Activated CD8-positive, alpha-beta memory T cell treated with anti-CD3 and anti-CD28 coated beads, Interleukin-2, amount 10 ng/mL, durations not matched to agents 7 days and 5 days (primary cell): ENCODE measurements around the gene RECQL5. TPM values are rescaled to one million over a fixed set of nuclear protein-coding genes. Genes with fewer than 3 reads are reported as not detected.

ENCODE experiments used
- ATAC-seq: fragments of 150-1000 bp; cut with Tn5 transposase; one replicate; pipeline ENCODE4 v1.10.0; 2021; ENCODE audit warnings: moderate library complexity
- CTCF ChIA-PET: fragments of 350-600 bp; sonication (Branson Sonifier 250); formaldehyde crosslinking; loops from one replicate; lab custom pipeline; 2021; ENCODE audit warnings: antibody characterized with exemption; lab: Charles Lee
- DNase-seq: peaks from one replicate; pipeline ENCODE4 v3.0.0-alpha.2; 2020
- H3K27ac Mint-ChIP-seq: one replicate; pipeline ENCODE4 v1.8.0; 2021; ENCODE audit warnings: mild to moderate bottlenecking, mixed read lengths
- H3K27me3 Mint-ChIP-seq: one replicate; pipeline ENCODE4 v1.8.0; 2021; ENCODE audit warnings: mixed read lengths
- H3K36me3 Mint-ChIP-seq: one replicate; pipeline ENCODE4 v1.8.0; 2021; ENCODE audit warnings: mild to moderate bottlenecking, mixed read lengths
- H3K4me1 Mint-ChIP-seq: one replicate; pipeline ENCODE4 v1.8.0; 2021; ENCODE audit warnings: mixed read lengths
- H3K4me3 Mint-ChIP-seq: one replicate; pipeline ENCODE4 v1.8.0; 2021; ENCODE audit warnings: mild to moderate bottlenecking, moderate library complexity, mixed read lengths
- H3K9me3 Mint-ChIP-seq: one replicate; pipeline ENCODE4 v1.8.0; 2022; ENCODE audit warnings: low read depth, mixed read lengths
- total RNA-seq, 2 experiments: library from RNA; stranded (reverse); gene quantifications; one replicate each; pipeline ENCODE4 v1.2.3, GENCODE V29; 2021

The RECQL5 gene
- total RNA-seq, 2 experiments from 2014 or later, result 35.5 to 46.2 TPM

DNA sequence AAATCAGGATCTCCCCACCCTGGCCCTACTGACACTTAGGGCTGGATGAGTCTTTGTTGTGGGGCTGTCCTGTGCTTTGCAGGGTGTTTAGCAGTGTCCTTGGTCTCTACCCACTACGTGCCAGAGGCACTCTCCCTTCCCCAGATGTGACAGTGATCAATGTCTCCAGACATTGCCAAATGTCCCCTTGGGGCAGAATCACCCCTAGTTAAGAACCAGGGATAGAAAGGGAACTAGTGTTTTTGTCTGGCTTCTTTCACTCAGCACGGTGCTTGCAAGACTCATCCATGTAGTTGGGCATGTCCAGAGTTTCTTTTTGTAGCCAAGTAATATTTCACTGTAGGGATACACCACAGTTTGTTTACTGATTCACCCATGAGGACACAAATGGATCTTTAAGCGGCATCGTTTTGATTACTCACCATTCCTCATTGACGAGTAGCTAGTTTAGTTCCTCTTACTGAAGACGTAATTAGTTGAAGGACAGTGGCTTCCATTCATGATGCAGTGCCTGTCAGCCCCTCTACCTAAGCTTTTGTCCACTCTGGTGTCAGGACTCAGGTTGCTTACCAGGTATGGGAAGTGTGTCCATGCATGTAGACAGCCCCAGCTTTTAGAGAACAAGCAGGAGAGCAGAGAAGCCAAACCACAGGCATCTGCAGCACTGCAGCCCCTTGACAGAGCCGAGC lies 28.3 kb upstream of the RECQL5 start:
- Mint-ChIP-seq H3K36me3 (peaks cover 3% of the 10 kb centered on the region), H3K27me3 (no peaks in the 10 kb centered on the region), H3K9me3 (no peaks in the 10 kb centered on the region), H3K4me1 (peaks cover 14% of the 10 kb centered on the region), H3K27ac (no peak overlapping the region), H3K4me3 (no peak overlapping the region)
- DNase-seq, result no peak
- CTCF ChIA-PET, result interaction anchor here (26.3 kb wide), 1 partner anchor 53 kb away, joined by 428 read pairs; no protein-coding TSS in a partner anchor
- no peak for ATAC-seq

DNA sequence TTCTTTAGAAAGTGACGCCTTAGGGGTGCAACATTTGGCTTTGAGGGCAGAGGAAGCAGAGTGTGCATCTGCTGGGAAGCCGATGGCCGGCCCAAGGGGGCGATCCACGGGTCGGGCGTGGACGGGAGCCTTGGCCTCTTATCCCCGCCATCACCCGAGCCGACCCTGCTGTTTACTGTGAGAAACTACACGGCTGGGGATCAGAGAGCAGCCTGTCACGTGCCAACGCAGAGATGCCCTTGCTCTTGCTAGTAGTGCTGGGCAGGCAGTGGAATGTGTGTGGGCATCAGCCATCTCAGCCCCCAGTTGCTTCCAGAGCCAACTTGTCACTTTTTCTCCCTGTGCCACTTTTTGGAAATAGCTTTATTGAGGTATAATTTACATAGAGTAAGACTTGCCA lies 27.6 kb upstream of the RECQL5 start:
- Mint-ChIP-seq H3K4me3 (no peak overlapping the region), H3K27ac (no peak overlapping the region), H3K36me3 (peaks cover 4% of the 10 kb centered on the region), H3K4me1 (peaks cover 20% of the 10 kb centered on the region), H3K9me3 (no peaks in the 10 kb centered on the region), H3K27me3 (no peaks in the 10 kb centered on the region)
- no peak for DNase-seq
- no peak for ATAC-seq
- CTCF ChIA-PET, result interaction anchor here (1.4 to 26.3 kb wide), 3 partner anchors 9 to 62 kb away, joined by 4 to 428 read pairs (median 11); partner anchors contain the start of gene SMIM5

DNA sequence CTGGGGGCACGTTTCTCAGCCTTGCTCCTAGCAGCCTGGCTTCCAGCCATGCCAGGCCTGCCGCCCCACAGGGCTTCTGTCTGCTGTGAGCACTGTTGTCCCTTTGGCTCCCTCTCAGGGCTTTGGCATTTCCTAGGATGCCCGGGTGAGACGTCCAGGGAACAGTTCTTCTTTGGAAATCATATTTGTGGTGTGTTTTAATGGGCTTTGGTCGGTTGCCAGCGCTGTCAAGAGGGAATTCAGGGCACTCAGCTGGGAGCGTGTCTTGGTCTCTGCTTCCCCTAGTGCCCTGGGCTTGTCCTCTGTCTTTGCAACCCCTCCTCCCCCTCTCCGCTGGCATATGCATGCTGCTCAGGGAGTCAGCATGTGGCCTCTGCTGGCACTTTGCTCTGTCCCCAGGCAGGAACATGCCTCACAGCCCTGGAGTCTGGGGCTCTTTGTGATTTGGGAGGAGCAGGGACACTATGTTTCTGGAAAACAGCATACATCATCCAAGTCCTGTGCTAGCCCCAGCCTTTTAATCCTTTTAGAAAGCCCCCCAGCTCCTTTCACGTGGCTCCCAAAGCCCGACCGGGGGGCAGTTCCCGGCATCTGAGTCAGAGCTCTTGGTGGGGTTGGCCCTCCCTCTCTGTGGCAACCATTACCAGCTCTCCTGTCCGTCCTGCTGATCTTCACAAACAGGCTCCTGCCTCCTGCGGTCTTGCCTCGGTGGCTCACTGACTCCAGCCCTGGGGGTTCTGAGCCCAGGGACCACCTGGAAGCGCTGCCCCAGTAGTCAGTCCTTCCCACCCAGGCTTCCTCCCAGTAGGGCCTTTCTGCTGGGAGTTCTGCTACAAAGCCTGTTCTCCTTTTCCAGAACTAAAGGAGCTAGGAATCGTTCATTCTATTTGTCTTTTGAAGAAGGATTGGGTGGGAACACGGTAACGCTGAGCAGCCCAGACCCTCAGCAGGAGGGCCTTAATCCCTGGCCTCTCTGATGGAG lies 26.8 kb upstream of the RECQL5 start:
- Mint-ChIP-seq H3K36me3 (peaks cover 2% of the 10 kb centered on the region), H3K27ac (no peak overlapping the region), H3K4me3 (no peak overlapping the region), H3K4me1 (peaks cover 27% of the 10 kb centered on the region), H3K27me3 (no peaks in the 10 kb centered on the region), H3K9me3 (no peaks in the 10 kb centered on the region)
- CTCF ChIA-PET, result interaction anchor here (1.4 to 26.3 kb wide), 4 partner anchors 8 to 61 kb away, joined by 4 to 428 read pairs (median 9); partner anchors contain the start of gene SMIM5
- ATAC-seq (no peak), DNase-seq (no peak)

DNA sequence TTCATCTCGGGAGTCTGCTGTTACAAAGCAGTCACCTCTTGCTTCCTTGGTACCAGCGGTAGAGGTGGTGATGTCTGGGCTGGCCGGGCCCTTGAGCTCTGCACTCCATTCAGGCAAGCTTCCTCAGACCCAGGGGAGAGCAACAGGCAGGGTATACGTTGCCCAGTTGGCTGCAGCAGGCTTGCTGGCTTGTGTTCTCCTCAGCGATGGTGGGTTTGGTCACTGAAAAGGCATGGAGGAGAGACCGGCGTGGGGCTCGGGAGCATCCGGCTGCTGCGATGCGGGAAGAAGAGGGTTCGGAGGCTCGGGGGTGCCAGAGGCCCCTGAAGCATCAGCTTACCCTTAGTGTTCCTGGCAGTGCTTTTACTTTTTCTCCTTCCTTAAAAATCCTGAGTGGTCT lies 26.0 kb upstream of the RECQL5 start:
- H3K27me3 Mint-ChIP-seq, result no peaks in the 10 kb centered on the region
- H3K4me1 Mint-ChIP-seq, result peaks cover 35% of the 10 kb centered on the region
- no peak for DNase-seq
- no peak for ATAC-seq
- H3K9me3 Mint-ChIP-seq, result no peaks in the 10 kb centered on the region
- CTCF ChIA-PET, result interaction anchor here (2.0 to 26.3 kb wide), 3 partner anchors 17 to 60 kb away, joined by 7 to 428 read pairs (median 11); partner anchors contain the start of gene SMIM5
- peaks cover 3% of the 10 kb centered on the region for H3K36me3 Mint-ChIP-seq
- H3K27ac Mint-ChIP-seq, result no peak overlapping the region
- no peak overlapping the region for H3K4me3 Mint-ChIP-seq

DNA sequence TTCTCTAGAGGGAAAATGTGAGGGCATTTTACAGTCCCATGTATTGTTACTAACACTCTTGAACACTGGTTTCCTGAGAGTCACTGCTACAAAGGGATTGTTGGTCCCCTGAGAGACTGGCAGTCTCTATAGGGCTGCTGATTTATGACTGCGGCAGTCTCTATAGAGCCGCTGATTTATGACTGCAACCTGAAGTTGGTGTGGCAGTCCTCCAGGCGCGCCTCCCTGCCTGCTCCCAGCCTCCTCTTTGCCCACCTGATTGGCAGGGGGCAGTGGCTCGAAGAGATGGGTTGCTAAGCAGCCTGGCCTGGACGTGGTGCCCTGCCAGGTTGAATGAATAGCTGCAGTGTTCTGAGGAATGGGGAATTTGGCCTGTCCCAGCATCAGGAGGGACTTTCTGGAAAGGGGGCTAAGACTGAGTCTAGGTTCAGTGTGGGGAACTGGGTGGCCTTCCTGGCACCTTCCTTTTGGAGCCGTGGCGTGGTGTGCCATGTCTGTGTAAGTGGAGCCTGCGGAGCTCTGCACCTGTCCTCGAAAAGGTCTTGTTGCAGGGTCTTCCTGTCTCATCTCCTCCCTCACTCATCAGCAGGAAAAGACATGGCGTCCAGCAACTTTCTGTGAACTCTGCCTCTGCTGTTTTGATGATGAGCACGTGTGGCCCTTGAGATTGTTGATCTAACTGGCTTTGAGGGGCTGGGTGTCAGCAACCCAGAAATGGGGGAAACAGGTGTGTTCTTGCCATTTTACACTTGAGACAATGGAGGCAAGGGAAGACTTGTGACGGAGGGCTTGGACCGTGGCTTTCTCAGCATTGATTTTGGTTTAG lies 25.1 kb upstream of the RECQL5 start:
- H3K4me1 Mint-ChIP-seq, result peaks cover 42% of the 10 kb centered on the region
- ATAC-seq, result no peak
- CTCF ChIA-PET, result interaction anchor here (0.6 to 26.3 kb wide), 5 partner anchors 16 to 59 kb away, joined by 3 to 428 read pairs (median 7); partner anchors contain the start of gene SMIM5

DNA sequence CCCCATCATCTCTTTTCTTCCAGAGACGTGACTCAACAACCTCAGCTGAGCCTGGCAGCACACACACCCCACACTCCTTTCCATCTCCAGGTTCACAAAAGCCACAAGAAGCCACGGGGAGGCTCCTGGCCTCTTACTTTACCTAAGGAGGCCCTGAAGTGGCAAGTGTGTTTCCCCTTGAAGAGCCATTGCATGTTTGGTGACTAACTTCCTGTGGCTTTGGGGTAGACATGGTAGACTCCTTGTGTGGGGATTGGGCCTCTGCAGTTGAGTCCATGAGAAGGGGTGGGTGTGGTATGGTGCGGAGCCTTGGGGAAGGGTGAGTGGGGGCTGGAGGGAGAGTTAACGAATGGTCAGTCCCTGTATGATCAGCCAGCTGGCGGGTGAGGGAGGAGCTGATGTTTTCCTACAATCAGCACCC lies 24.4 kb upstream of the RECQL5 start:
- CTCF ChIA-PET, result interaction anchor here (0.6 to 26.3 kb wide), 3 partner anchors 16 to 58 kb away, joined by 3 to 428 read pairs (median 4); partner anchors contain the start of gene SMIM5
- Mint-ChIP-seq H3K9me3 (no peaks in the 10 kb centered on the region), H3K36me3 (peaks cover 9% of the 10 kb centered on the region), H3K27ac (peak overlapping the region; percentile 69), H3K4me3 (no peak overlapping the region), H3K4me1 (peaks cover 43% of the 10 kb centered on the region), H3K27me3 (no peaks in the 10 kb centered on the region)
- DNase-seq (peak; percentile 57), ATAC-seq (peak; percentile 59)

More for the DNA sequence above, 25.1 kb upstream of the RECQL5 start:
- no peaks in the 10 kb centered on the region for H3K27me3 Mint-ChIP-seq
- H3K9me3 Mint-ChIP-seq, result no peaks in the 10 kb centered on the region
- H3K27ac Mint-ChIP-seq, result peak overlapping the region; percentile 69
- no peak overlapping the region for H3K4me3 Mint-ChIP-seq
- H3K36me3 Mint-ChIP-seq, result peaks cover 9% of the 10 kb centered on the region
- DNase-seq, result no peak

DNA sequence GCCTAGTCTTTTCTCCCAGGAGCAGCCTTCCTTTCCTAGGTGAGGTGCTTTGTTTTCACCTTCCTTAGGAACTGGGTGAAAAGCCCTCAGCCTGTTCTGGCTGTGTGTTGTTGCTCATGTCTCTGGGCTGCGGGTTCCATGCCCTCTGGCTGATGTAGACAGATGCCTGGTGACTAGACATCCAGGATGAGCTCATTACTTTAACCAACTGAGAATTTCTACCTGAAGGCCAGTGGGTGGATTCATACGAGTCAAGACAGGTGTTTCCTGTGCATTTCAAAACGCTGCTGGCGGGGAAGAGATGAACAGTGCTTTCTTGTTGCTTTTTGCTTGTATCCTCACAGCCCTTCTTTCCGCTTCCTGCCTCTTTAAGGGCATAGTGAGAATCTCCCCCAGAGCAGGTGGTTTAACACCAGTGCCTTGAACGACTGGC lies 22.5 kb upstream of the RECQL5 start:
- Mint-ChIP-seq H3K36me3 (peaks cover 12% of the 10 kb centered on the region), H3K27me3 (no peaks in the 10 kb centered on the region), H3K4me1 (peaks cover 50% of the 10 kb centered on the region), H3K9me3 (no peaks in the 10 kb centered on the region), H3K27ac (peak overlapping the region; percentile 38), H3K4me3 (no peak overlapping the region)
- peak; percentile 43 for ATAC-seq
- CTCF ChIA-PET, result interaction anchor here (1.6 to 26.3 kb wide), 4 partner anchors 14 to 59 kb away, joined by 4 to 428 read pairs (median 11); partner anchors contain the start of gene SMIM5
- peak; percentile 49 for DNase-seq

DNA sequence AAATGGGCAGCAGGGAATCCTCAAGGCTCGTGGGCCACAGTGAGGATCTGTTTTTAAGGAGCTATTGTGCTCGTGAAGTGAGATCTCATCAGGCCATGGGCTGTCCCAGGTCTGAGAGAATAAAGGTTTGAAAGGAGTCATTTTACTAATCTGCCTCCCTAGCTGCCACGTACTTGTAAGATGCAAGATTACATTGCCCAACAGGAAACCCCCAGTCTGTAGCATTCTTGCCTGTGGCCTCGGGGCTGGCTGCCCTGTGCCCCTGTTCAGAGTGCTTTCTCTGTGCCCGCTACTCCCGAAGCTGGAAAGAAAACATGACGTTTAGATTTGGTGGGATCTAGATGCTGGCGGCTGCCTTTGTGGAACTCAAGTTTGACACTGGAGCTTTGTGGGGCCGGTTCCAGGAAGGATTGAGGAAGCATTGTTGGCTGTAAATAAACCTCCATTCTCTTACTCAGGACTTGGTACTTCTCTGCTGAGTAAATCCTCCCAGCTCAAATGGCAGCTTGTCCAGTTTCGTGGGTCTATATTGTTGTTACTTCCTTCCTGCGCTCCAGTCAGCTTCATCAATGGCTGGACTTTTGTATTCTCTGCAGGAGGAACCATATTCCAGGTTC lies 21.4 kb upstream of the RECQL5 start:
- Mint-ChIP-seq H3K9me3 (no peaks in the 10 kb centered on the region), H3K36me3 (peaks cover 12% of the 10 kb centered on the region), H3K4me3 (no peak overlapping the region), H3K27me3 (no peaks in the 10 kb centered on the region), H3K27ac (peak overlapping the region; percentile 38), H3K4me1 (peaks cover 52% of the 10 kb centered on the region)
- DNase-seq (no peak), ATAC-seq (peak; percentile 35)
- CTCF ChIA-PET, result interaction anchor here (0.6 to 26.3 kb wide), 7 partner anchors 13 to 191 kb away, joined by 3 to 428 read pairs (median 3); partner anchors contain the start of genes GALK1 and SMIM5

DNA sequence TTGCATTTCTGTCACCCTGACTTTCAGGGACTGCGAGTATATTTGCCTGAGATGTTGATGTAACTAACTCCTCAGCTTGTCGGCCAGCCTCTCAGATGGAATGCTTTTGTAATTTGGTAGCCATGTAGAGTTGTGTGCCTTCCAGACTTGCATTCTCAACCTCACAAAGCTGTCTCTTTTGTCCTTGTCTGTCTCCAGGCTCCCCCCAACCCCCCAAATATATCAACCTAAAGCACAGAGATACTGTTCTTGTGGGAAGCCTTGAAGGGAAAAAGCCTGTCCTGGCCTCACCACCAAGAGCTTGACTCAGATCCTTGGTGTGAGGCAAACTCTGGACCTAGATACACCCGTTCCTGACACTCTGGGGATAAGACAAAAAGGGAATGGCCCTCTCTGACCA lies 18.5 kb upstream of the RECQL5 start:
- DNase-seq (no peak), ATAC-seq (no peak)
- Mint-ChIP-seq H3K27me3 (no peaks in the 10 kb centered on the region), H3K4me1 (peaks cover 40% of the 10 kb centered on the region), H3K9me3 (no peaks in the 10 kb centered on the region), H3K4me3 (no peak overlapping the region), H3K36me3 (peaks cover 15% of the 10 kb centered on the region), H3K27ac (no peak overlapping the region)
- CTCF ChIA-PET, result interaction anchor here (1.0 to 26.3 kb wide), 3 partner anchors 9 to 63 kb away, joined by 4 to 428 read pairs (median 4); partner anchors contain the start of gene SMIM5

DNA sequence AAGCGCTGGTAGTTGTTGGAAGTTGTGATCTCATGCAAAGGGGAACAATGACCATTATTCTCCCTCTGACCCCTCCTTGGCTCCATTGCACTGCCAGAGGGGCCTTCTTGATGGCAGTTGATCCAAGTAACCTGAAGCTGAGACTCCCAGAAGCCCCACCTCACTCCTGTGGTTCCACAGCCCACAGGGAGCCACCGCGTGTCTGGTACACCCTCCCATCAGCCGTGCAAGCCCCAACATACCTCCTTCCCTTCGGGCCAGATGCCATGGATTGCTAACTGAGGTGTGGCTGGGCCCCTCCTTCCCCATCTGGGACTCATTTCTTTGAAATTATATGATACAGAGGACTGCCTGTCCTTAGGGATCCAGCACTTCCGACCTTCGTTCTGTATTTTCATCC lies 18.0 kb upstream of the RECQL5 start:
- CTCF ChIA-PET, result interaction anchor here (1.3 to 26.3 kb wide), 2 partner anchors 52 to 64 kb away, joined by 4 to 428 read pairs; partner anchors contain the start of gene SMIM5
- ATAC-seq (no peak), DNase-seq (no peak)
- H3K9me3 Mint-ChIP-seq, result no peaks in the 10 kb centered on the region
- H3K4me3 Mint-ChIP-seq, result no peak overlapping the region
- peaks cover 15% of the 10 kb centered on the region for H3K36me3 Mint-ChIP-seq
- no peaks in the 10 kb centered on the region for H3K27me3 Mint-ChIP-seq
- peaks cover 35% of the 10 kb centered on the region for H3K4me1 Mint-ChIP-seq
- H3K27ac Mint-ChIP-seq, result no peak overlapping the region

DNA sequence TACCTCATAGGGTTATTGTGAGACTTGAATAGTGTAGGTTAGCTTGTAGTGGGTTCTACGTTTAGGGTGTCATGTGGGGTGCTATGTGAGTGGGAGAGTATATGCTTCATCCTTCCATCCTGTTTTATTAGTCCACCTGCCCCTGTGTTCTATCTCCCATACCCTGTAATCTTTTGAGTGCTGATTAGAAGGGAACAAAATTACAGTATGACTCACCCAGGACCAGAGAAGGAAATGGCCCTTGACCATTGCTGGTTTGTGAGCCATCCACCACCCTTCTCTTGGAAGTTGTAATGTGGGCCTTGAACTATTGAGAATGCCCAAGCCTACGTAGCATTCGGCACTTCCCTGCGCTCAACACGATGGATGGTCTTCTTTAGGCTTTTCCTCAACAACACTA lies 17.3 kb upstream of the RECQL5 start:
- no peak overlapping the region for H3K27ac Mint-ChIP-seq
- no peak overlapping the region for H3K4me3 Mint-ChIP-seq
- no peaks in the 10 kb centered on the region for H3K27me3 Mint-ChIP-seq
- H3K9me3 Mint-ChIP-seq, result no peaks in the 10 kb centered on the region
- peaks cover 13% of the 10 kb centered on the region for H3K36me3 Mint-ChIP-seq
- H3K4me1 Mint-ChIP-seq, result peaks cover 28% of the 10 kb centered on the region
- CTCF ChIA-PET, result interaction anchor here (1.1 to 26.3 kb wide), 3 partner anchors 9 to 65 kb away, joined by 4 to 428 read pairs (median 6); no protein-coding TSS in a partner anchor
- DNase-seq, result no peak
- ATAC-seq, result no peak

DNA sequence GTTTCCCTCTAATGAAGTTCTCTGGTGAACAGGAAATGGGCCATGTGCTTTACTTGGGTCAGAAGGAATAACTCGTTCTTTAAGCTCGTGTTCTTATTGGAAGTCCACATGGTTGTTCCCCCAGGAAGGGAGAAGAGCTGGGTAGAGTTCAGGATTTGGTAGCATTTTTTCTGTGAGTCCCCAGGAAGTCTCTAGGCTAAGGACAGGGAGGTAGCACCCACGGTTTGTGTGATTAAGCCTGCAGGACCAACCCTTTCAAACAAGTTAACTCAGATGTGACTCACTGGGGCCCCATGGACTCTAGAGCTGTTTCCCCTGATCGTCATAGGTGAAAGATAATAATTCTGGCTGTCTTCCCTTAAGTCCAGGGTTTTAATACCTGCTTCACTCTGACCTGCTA lies 16.6 kb upstream of the RECQL5 start:
- Mint-ChIP-seq H3K4me3 (no peak overlapping the region), H3K9me3 (no peaks in the 10 kb centered on the region), H3K27me3 (no peaks in the 10 kb centered on the region), H3K27ac (no peak overlapping the region), H3K4me1 (peaks cover 23% of the 10 kb centered on the region), H3K36me3 (peaks cover 14% of the 10 kb centered on the region)
- ATAC-seq (no peak), DNase-seq (no peak)
- CTCF ChIA-PET, result interaction anchor here (0.7 to 26.3 kb wide), 4 partner anchors 8 to 65 kb away, joined by 4 to 428 read pairs (median 5); no protein-coding TSS in a partner anchor
